Chondrocyte (in vitro differentiated cells): Measurements from ENCODE around the gene FMNL3. TPM values are rescaled to one million over a fixed set of nuclear protein-coding genes. Genes with fewer than 3 reads are reported as not detected.
"Not testable (repeated sequence)": the region's sequence is repeated elsewhere in the genome, so short reads cannot be mapped to it uniquely, and the experiment has no call there.

Experiments used
- DNase-seq: peaks from one replicate; pipeline ENCODE4 v3.0.0; 2021; ENCODE audit warnings: mixed read lengths, low spot score
- H3K27ac Mint-ChIP-seq: one replicate; pipeline ENCODE4 v1.8.0; 2021; ENCODE audit warnings: mild to moderate bottlenecking, moderate library complexity, mixed read lengths; ENCODE audit not compliant: unreplicated experiment
- H3K27me3 Mint-ChIP-seq: 2 replicates; pipeline ENCODE4 v1.8.0; 2021; ENCODE audit warnings: low read depth, mixed read lengths
- H3K36me3 Mint-ChIP-seq: 2 replicates; pipeline ENCODE4 v1.8.0; 2021; ENCODE audit warnings: low read depth, mixed read lengths
- H3K4me1 Mint-ChIP-seq: 2 replicates; pipeline ENCODE4 v1.8.0; 2021; ENCODE audit warnings: low read depth, mild to moderate bottlenecking, mixed read lengths
- H3K4me3 Mint-ChIP-seq: one replicate; pipeline ENCODE4 v1.8.0; 2021; ENCODE audit warnings: mild to moderate bottlenecking, moderate library complexity, mixed read lengths; ENCODE audit not compliant: unreplicated experiment
- H3K9me3 Mint-ChIP-seq: 2 replicates; pipeline ENCODE4 v1.8.0; 2021; ENCODE audit warnings: low read depth, mixed read lengths
- CTCF ChIP-seq: fragments of 200-600 bp; sonication (generic); IDR thresholded peaks from 2 replicates; pipeline ENCODE4 v1.5.0; 2021; ENCODE audit warnings: antibody characterized with exemption, mild to moderate bottlenecking, moderate library complexity
- total RNA-seq: library from RNA; stranded (reverse); gene quantifications from 3 replicates; pipeline ENCODE4 v1.2.1, GENCODE V29; 2021

Gene FMNL3
- total RNA-seq, 1 donor from 2014 or later, result 55.6 TPM

DNA sequence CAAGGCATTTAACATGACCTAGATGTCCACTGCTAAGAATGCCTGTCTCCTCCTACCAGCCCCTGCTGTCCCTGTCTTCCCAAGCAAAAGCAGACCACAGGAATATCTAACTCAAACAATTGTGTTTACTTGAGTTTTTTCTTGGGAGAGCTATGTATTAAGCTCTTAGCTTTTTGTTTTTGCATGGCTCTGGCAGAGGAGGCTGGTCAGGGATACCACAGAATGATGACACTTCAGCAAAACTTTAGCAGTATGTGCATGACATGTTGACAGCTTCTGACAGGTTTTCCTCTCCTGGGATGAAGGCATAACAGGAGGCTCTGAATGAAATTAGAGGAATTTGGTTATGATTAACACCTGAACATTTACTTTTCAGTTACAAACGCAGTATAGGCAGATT, 41.1 kb upstream of the FMNL3 start:
- no peak for TF ChIP-seq CTCF
- Mint-ChIP-seq H3K9me3 (no peaks in the 10 kb centered on the region), H3K27ac (peak overlapping the region; percentile 83), H3K27me3 (no peaks in the 10 kb centered on the region), H3K4me1 (peaks cover 70% of the 10 kb centered on the region), H3K4me3 (no peak overlapping the region), H3K36me3 (peaks cover 5% of the 10 kb centered on the region)
- no peak for DNase-seq

- Mint-ChIP-seq H3K4me1 (peaks cover 58% of the 10 kb centered on the region), H3K36me3 (no peaks in the 10 kb centered on the region), H3K4me3 (peak overlapping the region; percentile 8)
Measured at GRCh38 chr12:49744363-49744885, 37.2 kb upstream of the FMNL3 start.

DNA sequence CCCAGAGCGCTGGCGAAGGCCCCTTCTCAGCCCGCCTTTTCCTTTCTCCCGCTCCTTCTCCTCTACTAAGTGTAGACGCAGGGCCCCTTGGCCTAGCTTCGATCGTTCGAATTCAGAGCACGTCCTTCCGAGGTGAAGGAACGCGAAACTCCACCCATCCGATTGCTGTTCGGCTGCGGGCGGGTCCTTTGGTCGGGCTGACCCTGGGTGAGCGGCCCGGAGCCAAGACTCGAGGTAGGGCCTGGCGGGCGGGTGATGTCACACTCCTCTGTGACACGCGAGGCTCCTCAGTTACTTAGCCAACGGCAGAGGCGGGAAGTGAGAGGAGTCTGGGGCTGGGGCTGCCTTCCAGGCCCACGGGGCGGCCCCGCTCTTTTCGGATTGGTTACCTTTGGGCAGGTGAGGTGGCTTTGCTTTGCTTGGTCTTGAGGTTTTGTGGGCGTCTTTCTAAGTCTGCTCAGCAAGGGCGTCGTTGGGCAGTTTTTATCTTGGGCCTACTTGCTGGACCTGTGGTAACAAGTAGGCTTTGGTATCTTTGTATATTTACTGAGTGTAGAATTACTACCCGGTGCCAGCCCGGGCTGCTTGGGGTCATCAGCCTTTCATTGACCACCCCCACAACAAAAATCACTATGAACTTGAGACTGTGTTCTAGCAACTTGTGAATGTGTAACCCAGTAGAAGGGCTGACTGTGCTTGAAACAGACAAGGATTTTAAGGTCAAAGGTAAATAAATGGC, 34.8 kb upstream of the FMNL3 start:
- Mint-ChIP-seq H3K27ac (peak overlapping the region; percentile 98), H3K36me3 (no peaks in the 10 kb centered on the region), H3K4me3 (peak overlapping the region; percentile 99), H3K4me1 (peaks cover 42% of the 10 kb centered on the region), H3K27me3 (no peaks in the 10 kb centered on the region), H3K9me3 (no peaks in the 10 kb centered on the region)
- TF ChIP-seq CTCF, result no peak
- DNase-seq, result peak; percentile 96

More at GRCh38 chr12:49744363-49744885, 37.2 kb upstream of the FMNL3 start:
- TF ChIP-seq CTCF, result no peak
- Mint-ChIP-seq H3K9me3 (no peaks in the 10 kb centered on the region), H3K27me3 (no peaks in the 10 kb centered on the region), H3K27ac (peak overlapping the region; percentile 27)
- no peak for DNase-seq

DNA sequence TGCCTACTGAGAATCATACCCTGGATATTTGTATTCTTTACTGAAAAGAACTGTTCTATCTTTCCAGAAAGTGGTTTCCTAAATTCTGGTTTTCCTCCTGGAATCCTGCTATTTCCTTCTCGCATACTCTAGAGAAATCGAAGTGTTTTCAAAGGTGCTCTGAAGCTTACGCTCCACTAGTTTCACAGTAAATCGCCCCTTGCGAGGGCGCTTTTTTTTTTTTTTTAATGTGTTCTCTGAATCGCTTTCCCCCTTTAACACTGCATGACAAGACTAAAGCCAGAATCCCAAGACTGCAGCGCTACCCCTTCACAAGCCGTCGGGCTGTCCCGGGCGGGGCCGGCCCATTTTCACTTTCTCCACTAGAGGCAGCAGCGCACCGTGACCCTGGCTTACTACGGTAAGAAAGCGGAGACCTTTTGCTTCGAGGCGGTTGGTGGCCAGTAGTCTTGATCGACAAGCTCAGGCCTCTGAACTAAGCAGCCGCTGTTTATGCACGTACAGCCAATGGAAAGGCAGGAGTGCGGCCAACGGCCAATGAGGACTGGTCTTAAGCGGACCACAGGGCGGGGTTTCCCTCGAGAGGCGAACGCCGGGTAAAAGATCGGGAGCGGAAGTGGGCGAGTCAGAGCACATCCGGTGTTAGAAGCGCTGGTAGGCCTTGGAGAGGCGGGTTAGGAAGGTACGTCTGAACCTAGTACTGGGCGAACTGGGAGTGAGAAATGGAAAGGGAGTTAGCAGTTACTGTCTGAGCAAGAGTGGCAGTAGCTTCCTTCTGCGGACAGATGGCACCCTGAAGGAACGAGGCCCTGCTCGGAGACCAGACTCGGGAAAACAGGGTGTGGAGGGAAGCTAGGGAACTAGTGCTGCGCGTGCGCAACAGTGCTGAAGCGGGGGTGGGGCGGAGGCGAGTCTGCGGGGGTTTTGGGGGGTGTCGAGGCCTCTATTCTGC, 34.0 kb upstream of the FMNL3 start, which contains the start of gene TMBIM6:
Gene TMBIM6 (plus strand): TSS at position 628 of the 952 bp plus-strand sequence. CDS start 10,937 bp downstream, outside the sequence.
- peak; percentile 100 for DNase-seq
- Mint-ChIP-seq H3K27ac (peak within 1 kb of the TSS; percentile 98), H3K4me1 (peaks cover 35% of the 10 kb centered on the region), H3K36me3 (no peaks in the 10 kb centered on the region), H3K9me3 (no peaks in the 10 kb centered on the region), H3K27me3 (no peaks in the 10 kb centered on the region), H3K4me3 (peak within 1 kb of the TSS; percentile 99)
- peak; percentile 94 for TF ChIP-seq CTCF

GRCh38 chr12:49740277-49740676, 33.1 kb upstream of the FMNL3 start:
- not testable (repeated sequence) for H3K9me3 Mint-ChIP-seq, H3K36me3 Mint-ChIP-seq, H3K27ac Mint-ChIP-seq, H3K27me3 Mint-ChIP-seq, DNase-seq, H3K4me3 Mint-ChIP-seq
- H3K4me1 Mint-ChIP-seq, result peaks cover 35% of the 10 kb centered on the region

DNA sequence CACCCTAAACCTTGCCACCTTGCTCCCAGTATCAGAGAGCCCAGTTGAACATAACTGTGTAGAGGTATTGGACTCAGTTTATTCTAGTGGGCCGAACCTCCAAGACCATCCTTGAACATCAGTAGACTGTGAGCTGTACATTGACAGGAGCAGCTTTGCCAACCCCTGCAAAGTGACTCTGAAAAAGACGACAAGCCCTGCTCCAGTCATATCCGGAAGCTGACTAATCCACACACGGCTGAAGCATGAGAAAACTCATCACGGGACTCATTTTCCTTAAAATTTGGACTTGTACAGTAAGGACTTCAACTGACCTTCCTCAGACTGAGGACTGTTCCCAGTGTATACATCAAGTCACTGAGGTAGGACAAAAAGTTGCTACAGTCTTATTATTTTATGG, 31.5 kb upstream of the FMNL3 start:
- not testable (repeated sequence) for H3K27me3 Mint-ChIP-seq, H3K36me3 Mint-ChIP-seq, H3K9me3 Mint-ChIP-seq, H3K4me3 Mint-ChIP-seq, DNase-seq
- Mint-ChIP-seq H3K27ac (peak overlapping the region; percentile 55), H3K4me1 (peaks cover 20% of the 10 kb centered on the region)

GRCh38 chr12:49734900-49735299, 27.7 kb upstream of the FMNL3 start:
- not testable (repeated sequence) for H3K4me3 Mint-ChIP-seq, H3K36me3 Mint-ChIP-seq, H3K9me3 Mint-ChIP-seq, H3K4me1 Mint-ChIP-seq, DNase-seq, H3K27ac Mint-ChIP-seq
- H3K27me3 Mint-ChIP-seq, result peaks cover 11% of the 10 kb centered on the region
